NB4 (cell line): ENCODE data around the gene PHF21B.

ENCODE experiments used
- CTCF ChIP-seq: IDR thresholded peaks from one replicate; pipeline ENCODE4 v1.5.1; 2012; ENCODE audit warnings: low read depth, low read length
- POLR2A ChIP-seq: IDR thresholded peaks from 2 replicates; pipeline ENCODE4 v1.6.1; 2011; ENCODE audit warnings: mild to moderate bottlenecking; ENCODE audit not compliant: insufficient read length; ENCODE audit errors: extremely low read depth

GRCh38 chr22:44915441-44915840 lies 94.4 kb downstream of the PHF21B start:
- TF ChIP-seq POLR2A: no peak
- no peak for TF ChIP-seq CTCF
